Measurements from ENCODE around the gene TIA1. TPM values are rescaled to one million over a fixed set of nuclear protein-coding genes. Genes with fewer than 3 reads are reported as not detected.

TIA1 gene, protein sequence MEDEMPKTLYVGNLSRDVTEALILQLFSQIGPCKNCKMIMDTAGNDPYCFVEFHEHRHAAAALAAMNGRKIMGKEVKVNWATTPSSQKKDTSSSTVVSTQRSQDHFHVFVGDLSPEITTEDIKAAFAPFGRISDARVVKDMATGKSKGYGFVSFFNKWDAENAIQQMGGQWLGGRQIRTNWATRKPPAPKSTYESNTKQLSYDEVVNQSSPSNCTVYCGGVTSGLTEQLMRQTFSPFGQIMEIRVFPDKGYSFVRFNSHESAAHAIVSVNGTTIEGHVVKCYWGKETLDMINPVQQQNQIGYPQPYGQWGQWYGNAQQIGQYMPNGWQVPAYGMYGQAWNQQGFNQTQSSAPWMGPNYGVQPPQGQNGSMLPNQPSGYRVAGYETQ
- total RNA-seq (ENCODE audit: low replicate concordance): 123 and 126 TPM in 2 replicates

GRCh38 chr2:70248181-70248847, at the start of gene TIA1:
TIA1 (minus strand) TSS chr2:70248628; CDS start chr2:70248430, 198 bp downstream.

DNA sequence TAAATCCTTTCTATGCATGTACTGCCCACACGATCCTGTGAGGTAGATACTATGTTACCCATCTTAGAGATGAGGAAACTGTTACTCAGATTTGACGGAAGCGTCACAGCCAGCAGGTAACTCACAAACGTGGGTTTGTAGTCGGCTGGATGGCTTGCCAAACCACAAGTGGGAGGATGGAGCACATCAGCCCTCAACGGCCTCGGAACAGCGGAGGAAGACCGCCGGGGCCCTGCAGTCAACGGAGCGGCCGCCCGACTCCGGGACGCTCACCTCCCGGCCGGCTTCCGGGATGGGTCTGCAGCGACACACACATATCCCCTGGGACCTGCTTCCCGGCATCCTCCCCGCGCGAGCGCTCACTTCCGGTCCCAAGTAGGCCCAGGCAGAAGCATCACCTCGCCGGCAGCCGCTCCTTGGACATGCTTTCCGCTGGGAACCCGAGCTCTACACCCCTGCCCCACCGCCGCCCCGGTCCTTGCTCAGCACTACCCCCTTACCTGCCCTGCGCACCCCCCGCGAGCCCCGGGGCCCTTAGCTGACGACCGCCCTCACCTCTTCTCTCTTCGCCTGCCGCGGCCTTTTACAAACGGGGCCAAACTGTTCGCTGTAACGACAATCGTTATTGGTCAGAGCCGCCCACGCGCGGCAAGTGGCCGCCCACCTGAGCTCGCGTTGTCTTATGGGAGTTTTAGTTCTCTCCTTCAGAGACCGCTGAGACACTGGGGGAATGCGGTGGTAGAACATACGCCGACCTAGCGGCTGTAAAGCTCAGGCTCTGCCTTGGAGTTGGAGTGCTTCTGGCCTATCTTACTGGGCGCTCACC, 57.8 kb downstream of the TIA1 start, which contains the start of gene C2orf42:
C2orf42 (minus strand) TSS at position 602 of the 826 bp plus-strand sequence. CDS start 9,034 bp downstream, outside the sequence.

Other genes starting within 250 kb of the TIA1 start
- gene PCBP1, start 161.2 kb downstream of the TIA1 start, total RNA-seq (ENCODE audit: low replicate concordance): 21.3 and 26.5 TPM in 2 replicates
- gene C2orf42, start 57.6 kb downstream of the TIA1 start, total RNA-seq (ENCODE audit: low replicate concordance): 11.9 and 18.8 TPM in 2 replicates
- 36.9 and 132 TPM in 2 replicates for gene PCYOX1, start 9.5 kb upstream of the TIA1 start, total RNA-seq (ENCODE audit: low replicate concordance)
- 173 and 206 TPM in 2 replicates for gene SNRPG, start 45.1 kb upstream of the TIA1 start, total RNA-seq (ENCODE audit: low replicate concordance)
- 14.2 and 26.1 TPM in 2 replicates for gene FAM136A, start 53.4 kb upstream of the TIA1 start, total RNA-seq (ENCODE audit: low replicate concordance)